Measurements from ENCODE around the gene PIWIL4.
"Not testable (repeated sequence)": the region's sequence is repeated elsewhere in the genome, so short reads cannot be mapped to it uniquely, and the experiment has no call there.

The PIWIL4 gene

DNA sequence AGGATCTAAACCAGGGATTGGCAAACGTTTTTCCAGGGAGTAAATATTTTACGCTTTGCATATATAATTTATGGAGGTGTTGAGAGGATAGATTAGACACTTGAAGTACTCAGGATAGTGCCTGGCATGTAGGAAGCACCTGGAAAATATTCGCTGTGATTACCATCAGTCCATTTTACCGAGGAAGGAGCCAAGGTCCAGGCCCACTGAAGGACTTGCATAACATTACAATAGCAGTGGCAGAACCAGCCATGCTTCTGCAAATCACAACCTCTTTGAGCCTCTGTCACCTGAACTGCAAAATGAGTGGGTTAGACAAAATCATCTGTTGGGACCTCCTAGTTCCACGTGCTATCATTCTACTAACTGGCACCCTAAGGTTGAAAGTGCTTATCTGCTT, 18.0 kb upstream of the PIWIL4 start:
- no peak for DNase-seq

DNA sequence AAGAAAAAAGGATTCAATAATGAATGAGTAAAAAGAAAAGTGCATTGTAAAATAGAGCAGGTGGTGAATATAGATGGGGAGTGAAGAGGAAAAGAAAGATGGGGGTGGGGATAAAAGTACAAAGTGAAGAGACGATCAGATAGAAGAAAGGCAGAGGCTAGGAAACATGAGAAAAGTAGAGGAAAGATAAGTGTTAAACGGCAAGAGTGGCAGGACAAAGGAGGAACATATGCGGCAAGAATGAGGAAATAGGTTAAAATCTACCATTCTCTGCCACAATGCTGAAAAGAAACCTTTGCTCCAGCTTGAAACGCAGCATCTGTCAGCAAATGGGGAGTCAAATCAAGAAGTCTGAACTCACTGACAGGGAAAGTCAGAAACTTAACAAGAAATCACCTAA, 16.7 kb upstream of the PIWIL4 start:
- no peak for DNase-seq

DNA sequence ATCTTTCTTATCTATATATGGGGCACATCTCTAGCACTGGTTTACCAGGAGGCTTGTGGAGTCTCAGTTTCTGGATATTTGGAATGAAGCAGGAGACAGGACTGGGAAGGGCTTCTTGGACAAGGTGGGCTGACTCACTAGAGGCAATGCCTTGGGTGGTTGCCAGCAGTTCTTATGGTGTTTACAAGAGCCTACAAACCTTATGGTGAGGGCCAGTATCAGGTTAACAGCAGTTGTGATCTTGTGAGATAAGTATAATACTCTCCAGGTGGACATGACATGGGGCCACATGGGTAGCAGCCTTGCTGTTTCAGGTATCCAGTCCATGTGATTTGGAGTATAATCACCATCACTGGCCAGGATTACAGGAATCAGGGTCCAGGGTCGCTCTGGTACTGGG, 13.2 kb upstream of the PIWIL4 start:
- DNase-seq = no peak

DNA sequence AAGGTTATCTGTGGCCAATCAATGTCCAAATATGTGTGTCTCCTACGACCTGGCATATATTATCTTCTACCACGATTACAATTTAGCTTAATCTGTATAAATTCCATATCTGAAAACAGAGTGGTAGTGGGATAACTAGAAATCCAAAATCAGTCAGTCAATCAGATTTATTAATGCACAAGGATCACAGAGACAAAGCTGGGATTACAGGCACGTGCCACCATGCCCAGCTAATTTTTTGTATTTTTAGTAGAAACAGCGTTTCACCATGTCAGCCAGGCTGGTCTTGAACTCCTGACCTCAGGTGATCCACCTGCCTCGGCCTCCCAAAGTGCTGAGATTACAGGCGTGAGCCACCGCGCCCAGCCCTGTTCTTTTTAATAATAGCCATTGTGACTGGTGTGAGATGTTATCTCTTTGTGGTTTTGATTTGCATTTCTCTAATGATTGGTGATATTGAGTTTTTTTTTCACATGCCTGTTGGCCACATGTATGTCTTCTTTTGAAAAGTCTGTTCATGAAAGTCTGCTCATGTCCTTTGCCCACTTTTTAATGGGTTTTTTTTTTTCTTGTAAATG, 11.3 kb upstream of the PIWIL4 start:
- not testable (repeated sequence) for DNase-seq

DNA sequence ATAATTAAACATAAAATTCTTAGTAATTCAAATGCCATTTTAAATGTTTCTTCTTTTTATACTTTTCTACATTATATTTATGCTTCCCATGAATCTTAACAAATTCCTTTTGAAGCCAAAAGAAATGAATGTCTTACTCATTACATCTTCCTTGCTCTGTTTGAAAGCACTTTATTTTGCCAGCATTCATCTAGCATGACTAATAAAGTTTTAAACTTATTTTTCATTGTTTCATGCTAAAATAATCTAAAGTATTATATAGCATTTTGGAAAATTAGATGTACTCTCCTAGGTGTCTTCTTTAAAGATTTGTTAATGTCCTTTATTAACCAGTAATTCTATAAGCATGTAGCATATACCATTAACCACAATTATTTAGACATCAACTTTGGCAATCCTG, 9.7 kb upstream of the PIWIL4 start:
- no peak for DNase-seq

DNA sequence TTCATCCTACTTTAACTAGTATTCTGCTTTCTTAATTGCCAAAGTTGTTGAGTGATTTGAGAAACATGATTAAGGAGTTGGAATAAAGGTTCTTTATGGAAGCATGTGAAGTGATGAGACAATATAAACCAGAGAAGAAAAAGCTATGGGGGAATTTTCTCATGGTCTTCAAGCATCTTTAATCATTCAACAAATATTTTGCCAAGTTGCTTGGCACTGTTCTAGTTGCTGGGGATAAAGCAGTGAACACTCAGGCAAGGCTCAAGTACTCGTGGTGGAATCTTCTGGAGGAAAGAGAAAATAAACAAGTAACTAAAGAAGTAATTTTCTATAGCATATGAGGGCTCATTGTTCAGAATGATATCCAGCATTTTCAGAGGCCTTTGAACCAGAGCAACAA, 9.2 kb upstream of the PIWIL4 start:
- DNase-seq = no peak

DNA sequence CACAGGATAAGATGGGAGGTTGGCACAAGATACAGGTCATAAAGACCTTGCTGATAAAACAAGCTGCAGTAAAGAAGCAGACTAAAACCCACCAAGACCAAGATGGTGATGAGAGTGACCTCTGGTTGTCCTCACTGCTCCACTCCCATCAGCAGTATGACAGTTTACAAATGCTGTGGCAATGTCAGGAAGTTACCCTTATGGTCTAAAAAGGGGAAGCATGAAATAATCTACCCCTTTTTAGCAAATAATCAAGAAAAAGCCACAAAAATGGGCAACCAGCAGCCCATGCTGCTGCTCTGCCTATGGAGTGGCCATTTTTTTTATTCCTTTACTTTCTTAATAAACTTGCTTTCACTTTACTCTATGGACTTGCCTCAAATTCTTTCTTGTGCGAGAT, 8.7 kb upstream of the PIWIL4 start:
- DNase-seq = no peak

DNA sequence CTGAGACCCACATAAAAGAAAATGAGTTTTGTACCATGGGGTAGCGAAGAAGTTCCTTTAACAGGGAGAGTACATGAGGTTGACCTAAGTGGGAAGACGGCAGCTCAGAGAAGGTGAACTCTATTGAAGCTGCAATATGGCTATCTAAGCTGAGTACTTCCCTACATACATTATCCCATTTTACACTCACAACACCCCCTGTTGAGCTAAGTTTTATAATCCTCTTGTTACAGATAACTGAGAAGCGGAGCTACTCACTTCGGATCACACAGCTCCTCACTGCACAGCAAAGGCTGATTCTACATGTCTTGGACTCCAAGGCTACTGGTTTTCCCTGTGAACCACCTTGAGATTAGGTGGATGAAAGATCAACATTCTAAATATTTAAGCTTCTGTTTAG, 8.2 kb upstream of the PIWIL4 start:
- no peak for DNase-seq

DNA sequence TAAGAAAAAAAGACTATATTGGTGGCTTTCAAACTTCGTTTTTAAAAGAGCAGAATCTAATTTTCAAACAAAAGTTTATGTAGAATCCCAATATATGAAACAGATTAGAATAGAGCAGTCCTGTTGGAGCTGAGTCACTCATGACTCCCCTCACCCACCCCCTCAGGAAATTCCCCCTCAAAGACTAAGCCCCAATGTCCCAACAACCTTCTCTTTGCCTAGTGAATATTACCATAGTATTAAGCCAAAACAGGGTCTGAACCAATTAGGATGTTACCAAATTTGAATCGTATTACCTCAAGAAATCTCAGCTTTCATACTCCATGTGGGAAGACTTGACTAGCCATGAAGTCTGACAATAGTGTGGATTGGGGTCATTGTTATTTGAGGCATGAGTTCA, 7.8 kb upstream of the PIWIL4 start:
- no peak for DNase-seq

DNA sequence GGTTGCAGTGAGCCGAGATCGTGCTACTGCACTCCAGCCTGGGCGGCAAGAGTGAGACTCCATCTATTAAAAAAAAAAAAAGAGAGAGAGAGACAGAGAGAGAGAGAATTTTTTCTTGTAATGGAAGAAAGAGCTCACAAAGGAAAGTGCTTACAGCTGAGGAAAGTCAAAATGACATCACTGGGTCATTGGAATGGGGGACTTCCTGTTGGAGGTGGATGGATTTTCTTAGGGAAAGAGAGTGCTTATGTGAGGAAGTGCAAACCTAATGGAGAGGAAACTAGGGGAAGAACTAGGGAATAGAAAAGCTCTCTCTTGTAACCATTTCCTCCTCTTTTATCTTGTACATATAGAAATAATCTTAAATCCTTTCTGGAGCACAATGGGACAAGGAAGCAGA, 6.3 kb upstream of the PIWIL4 start:
- DNase-seq = no peak

DNA sequence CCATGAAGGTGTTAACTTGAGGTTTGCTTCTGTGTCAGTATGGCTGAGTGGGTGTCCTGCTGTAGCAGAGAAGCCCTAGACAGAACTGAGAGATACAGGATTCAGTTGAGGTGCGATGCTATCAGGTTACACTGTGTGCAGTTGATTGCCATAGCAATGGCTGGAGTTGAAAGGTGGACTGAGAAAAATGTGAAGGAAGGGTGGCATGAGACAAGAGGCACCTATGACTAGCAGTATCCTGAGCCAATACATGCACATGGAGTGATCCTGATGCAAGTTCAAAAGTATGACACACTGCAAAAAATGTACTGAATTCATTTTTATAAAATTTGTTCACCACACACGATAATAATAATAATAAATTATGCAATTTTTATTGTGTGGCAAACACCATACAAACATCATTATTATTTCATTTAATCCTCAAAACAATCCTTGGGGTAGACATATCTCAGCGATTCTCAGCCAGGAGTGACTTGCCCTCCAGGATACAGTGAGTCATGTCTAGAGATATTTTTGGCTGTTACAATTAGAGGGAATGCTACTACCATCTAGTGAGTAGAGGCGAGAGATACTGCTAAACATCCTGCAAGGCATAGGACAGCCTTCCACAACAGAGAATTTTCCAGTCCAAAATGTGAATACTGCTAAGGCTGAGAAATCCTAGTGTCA, 3.9 kb upstream of the PIWIL4 start:
- DNase-seq = no peak

DNA sequence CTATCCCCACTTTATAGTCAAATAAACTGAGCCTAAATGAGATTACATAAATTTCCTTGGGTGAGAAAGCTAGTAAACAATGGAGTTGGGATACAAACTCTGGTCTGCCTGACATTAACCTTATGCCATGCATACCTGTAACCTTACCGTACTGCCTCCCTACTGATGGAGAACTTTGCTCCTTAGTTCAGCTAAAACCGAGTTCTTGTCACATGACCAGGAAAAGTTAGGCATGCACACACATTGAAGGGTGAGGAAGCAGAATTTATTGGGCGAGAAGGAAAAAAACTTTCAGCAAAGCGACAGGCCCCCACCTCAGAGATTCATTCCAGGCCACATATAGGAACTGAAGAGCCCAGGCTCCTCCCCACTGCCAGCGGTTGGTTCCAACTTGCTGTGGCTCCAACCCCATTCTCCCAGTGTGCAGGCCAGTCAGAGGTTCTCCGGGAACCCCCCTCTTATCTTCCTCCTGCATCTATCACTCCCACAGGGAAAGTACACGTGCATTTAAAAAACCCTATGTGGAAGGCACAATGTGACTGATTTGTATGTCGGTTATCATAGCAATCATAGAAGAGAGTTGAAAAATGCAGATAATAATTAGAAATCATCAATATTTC, 3.2 kb upstream of the PIWIL4 start:
- no peak for DNase-seq

DNA sequence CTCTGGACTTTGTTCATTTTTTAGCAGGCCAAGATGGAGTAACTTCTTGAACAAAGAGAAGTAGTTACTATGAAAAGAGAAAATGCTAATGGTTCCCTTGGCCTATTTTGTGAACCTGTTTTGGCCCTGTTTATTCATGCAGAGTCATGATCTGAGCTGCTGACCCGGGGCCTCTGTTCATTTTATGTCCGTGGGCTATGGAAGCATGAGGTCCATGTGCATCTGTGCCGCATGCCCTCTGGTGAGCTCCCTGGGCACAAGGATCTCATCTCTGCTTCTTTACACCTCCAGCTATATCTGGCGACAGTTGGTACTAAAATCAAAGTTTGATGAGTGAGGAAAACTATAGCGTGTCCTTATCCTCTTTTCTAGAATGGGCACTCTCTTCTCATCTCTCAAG, 1.0 kb downstream of the PIWIL4 start:
- DNase-seq = no peak

DNA sequence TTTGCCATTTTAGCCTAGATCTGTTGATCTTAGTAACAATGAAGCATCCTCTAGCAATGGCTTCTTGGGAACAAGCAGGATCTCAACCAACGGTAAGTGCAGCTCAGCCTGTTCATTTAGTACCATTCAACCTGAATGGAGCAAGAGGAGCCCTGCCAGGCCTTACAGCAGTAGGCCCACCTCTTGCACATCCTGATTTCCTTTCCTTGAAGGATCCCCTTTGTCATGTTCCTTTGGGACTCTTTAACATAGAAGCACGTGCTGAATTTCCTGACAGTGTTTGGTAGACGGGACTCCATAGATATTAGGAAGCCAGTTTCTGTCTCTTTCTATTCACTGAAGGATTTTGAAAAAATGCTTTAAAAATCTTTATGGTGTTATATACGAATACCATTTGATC, 1.5 kb downstream of the PIWIL4 start:
- no peak for DNase-seq

DNA sequence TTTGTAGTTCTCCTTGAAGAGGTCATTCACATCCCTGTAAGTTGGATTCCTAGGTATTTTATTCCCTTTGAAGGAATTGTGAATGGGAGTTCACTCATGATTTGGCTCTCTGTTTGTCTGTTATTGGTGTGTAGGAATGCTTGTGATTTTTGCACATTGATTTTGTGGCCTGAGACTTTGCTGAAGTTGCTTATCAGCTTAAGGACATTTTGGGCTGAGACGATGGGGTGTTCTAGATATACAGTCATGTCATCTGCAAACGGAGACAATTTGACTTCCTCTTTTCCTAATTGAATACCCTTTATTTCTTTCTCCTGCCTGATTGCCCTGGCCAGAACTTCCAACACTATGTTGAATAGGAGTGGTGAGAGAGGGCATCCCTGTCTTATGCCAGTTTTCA, 5.8 kb downstream of the PIWIL4 start:
- not testable (repeated sequence) for DNase-seq

DNA sequence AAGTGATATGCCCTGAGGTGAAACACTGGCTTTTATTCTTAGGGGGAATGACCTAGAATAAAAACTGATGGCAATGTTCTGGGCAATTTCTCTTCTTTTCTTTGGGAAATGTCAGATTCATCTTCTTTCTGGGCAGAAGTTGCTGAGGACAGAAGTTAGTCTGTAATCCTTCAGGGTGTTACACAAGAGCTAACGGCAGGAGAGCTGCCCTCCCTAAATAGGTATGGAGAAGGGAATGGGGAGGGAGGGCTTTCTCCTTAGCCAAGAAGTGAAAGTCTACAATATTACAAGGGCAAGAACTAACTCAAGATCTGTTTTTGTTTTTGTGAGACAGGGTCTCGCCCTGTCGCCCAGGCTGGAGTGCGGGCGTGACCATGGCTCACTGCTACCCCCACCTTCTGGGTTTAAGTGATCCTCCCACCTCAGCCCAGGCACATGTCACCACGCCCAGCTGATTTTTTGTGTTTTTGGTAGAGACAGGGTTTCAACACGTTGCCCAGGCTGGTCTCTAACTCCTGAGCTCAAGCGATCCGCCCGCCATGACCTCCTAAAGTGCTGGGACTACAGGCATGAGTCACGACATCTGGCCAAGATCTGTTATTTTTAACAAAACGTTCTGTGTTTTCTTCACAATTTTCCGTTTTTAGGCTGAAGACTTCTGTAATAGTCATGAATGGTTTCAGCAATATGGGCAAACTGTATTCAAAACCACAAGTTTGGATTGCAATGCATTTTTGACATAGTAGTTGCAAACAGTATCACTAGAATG, 7.2 kb downstream of the PIWIL4 start:
- DNase-seq = no peak

DNA sequence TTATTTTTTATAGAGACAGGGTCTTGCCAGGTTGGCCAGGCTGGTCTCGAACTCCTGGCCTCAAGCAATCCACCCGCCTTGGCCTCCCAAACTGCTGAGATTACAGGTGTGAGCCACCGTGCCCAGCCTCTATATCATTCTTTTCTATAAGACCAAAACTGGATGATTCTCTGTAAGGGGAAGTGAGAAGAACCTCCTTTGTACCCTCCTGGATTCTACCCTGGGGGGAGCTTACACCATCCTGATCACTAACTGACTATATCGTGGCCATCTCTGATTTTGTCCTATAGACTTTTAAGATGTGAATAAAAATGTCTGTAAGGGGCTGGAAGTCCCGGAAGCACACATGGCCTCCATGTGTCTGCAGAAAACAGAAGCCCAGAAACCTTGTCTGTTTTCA, 9.1 kb downstream of the PIWIL4 start:
- DNase-seq = no peak

DNA sequence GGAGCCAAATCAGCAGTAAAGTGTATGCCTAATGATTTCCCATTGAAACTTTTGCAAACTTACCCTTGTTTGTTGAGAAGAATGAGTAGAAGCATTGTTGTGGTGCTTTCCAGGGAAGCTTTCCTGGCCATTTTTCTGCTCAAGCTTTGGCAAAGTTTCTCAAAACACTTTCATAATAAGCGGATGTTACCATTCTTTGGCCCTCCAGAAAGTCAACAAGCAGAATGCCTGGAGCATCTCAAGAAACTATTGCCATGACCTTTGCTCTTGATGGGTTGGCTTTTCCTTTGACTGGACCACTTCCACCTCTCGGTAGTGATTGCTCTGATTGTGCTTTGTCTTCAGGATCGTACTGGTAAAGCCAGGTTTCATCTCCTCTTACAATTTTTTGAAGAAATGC, 10.7 kb downstream of the PIWIL4 start:
- no peak for DNase-seq

DNA sequence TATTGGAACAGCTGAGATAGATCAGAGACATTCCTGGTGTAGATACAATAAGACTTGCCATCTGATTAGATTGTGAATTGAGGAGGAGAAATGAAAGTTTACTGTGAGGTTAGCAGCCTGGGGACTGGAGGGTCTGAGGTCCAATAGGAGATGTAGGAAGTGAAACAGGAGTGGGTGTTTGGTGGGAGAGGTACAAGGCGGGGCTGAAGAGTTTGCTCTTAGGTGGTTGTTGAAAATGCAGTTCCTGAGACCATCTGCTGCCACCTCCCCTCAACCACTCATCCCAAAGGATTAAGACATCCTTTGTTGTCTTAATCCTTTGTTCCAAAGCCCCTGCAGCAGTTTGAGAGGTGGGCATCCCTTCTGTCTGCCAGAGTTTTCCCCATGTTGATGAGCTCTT, 14.8 kb downstream of the PIWIL4 start:
- no peak for DNase-seq

DNA sequence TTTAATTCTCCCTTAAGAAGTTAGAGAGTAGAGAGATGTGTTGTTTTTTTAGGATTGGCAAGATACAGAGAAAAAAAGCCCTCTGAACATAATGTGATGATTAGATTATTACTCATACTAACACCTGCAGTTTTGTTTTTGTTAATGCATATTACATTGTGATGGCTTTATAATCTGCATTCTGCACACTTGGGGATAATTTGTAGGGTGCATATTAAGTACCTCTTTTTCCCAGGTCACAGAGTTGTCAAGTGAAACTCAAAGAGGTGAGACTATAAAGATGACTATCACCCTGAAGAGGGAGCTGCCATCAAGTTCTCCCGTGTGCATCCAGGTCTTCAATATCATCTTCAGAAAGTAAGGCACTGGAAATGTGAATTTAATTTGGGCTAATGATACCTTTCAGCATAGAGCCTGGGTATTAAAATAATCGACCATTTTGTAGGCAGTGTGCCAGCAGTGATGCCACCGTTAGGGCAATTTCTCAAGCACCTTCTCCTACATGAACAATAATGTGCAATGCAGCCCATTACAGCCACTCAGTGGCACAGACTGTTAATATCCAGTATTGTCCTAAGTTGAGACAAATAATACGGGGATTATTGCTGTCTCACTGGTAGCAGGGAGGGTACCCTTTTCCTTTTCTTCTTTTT, 16.2 kb downstream of the PIWIL4 start:
- no peak for DNase-seq

DNA sequence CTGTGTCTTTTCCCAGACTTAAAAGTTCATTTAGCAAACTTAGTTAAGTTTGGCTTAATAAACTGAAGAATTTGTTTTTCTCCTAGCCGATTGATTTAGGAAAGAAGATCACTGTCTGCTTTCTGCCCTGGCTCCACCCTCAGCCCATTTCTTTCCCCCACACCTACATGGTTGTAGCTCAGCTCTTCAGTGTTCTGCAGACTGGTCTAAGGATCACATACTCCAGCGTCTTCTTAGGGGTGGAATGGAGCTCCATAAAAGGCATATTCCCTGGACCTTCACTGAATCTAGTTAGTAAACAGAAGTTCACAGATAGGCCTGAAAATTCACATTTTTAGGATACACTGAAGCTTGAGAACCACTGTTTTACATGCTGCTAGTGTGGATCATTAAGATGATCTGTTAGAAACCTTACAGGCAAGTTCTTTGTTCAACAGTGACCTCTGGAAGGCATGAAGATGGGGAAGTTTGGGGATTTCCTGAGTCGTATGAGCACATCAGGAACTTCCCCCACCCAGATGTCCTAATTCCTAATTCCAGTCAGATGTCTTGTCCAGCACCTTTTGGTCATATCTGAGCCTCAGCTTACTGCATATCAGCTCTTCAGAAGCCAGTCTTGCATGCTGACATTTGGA, 16.8 kb downstream of the PIWIL4 start:
- no peak for DNase-seq

DNA sequence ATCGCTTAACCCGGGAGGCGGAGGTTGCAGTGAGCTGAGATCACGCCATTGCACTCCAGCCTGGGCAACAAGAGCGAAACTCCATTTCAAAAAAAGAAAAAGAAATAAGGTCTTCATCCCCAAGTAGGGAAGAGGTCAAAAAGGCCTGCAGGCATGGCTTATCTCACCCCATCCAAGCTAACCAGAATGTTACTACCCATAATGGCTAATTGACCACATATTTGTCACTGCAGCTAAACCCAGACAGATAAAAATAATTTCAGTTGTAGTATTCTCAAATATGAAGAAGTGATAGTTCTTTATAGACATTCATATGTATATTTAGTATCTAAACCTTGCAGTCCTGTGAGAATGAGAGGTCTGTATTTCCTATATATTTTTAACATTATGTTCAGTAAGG, 17.8 kb downstream of the PIWIL4 start:
- no peak for DNase-seq

DNA sequence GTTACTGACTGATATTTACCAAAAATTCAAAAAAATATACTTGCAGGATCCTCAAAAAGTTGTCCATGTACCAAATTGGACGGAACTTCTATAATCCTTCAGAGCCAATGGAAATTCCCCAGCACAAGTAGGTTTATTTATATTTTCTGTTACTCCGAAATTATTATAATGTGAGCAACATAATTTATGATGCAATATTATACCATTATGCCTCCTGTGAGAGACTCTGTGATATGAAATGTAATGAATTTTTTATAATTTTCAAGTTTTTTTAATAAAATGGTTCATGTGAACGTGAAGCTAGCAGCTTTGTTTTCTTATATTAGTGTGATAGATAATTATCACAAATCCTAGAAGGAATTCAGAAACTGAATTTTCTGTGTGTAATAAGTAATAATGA, 18.2 kb downstream of the PIWIL4 start:
- DNase-seq = no peak
